ENCODE results near the gene HRNR. TPM values are rescaled to one million over a fixed set of nuclear protein-coding genes. Genes with fewer than 3 reads are reported as not detected.

HRNR gene
- total and polyA plus RNA-seq, 9 donors: not detected

- intact Hi-C loops (cut with DNase I): loop anchor here in 2 of 4 donors (5.0 to 10.0 kb wide), 2 partner anchors 128 to 131 kb away; no protein-coding TSS in a partner anchor
- DNase-seq: peak in 1 of 5 donors; percentile 20
- WGBS, 3 donors: 26 to 37% (median 34%) methylated on average over 8 of the region's 8 CpGs
- no peaks in the 10 kb centered on the region for H3K27me3 ChIP-seq
- TF ChIP-seq CTCF (IDR thresholded peaks at IDR 0.05) (peak in 2 of 3 donors; percentile 23 to 60), POLR2A (IDR thresholded peaks at IDR 0.05) (no peak)
- H3K4me3 ChIP-seq: no peak overlapping the region
- H3K4me1 ChIP-seq (ENCODE audit: insufficient read depth): peaks cover 1% of the 10 kb centered on the region
- H3K36me3 ChIP-seq: no peaks in the 10 kb centered on the region
- no peaks in the 10 kb centered on the region for H3K9me3 ChIP-seq
- no peak overlapping the region for H3K27ac ChIP-seq
Measured at GRCh38 chr1:152185544-152186391, 38.2 kb downstream of the HRNR start.

- no peak for DNase-seq
- TF ChIP-seq EP300 (IDR thresholded peaks at IDR 0.05): no peak
- no peak for TF ChIP-seq POLR2A (IDR thresholded peaks at IDR 0.05)
- TF ChIP-seq CTCF (IDR thresholded peaks at IDR 0.05): no peak
- H3K4me3 ChIP-seq: no peak overlapping the region
- H3K36me3 ChIP-seq: no peaks in the 10 kb centered on the region
- H3K9me3 ChIP-seq: no peaks in the 10 kb centered on the region
- no peaks in the 10 kb centered on the region for H3K27me3 ChIP-seq
- H3K27ac ChIP-seq: no peak overlapping the region
- intact Hi-C loops (cut with DNase I): loop anchor here in 1 of 4 donors (10.0 kb wide), 1 partner anchor 128 kb away; no protein-coding TSS in a partner anchor
- 63 to 68% (median 65%) methylated on average over 2 of the region's 2 CpGs for WGBS, 3 donors
- no peaks in the 10 kb centered on the region for H3K4me1 ChIP-seq (ENCODE audit: insufficient read depth)
Measured at GRCh38 chr1:152182944-152183361, 41.0 kb downstream of the HRNR start.

DNA sequence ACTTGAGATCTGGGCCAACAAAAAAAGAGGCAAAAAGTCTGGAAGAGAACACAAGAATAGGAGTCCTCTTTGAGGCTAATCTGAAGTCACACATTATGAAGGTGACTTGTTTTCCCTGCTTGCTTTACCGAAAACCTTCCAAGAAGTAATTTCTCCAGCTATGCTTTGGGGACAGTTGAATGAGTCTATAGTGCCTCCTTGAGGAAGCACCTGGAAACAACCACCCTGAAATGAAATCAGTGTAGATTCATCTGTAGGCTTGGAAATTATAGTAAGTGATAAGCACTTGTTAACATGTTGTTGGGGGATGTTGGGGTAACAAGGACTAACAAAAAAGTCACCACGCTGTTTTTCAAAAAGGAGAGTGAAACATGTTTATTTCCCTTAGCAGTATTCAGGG is 41.6 kb downstream of the HRNR start:
- H3K27ac ChIP-seq: no peak overlapping the region
- intact Hi-C loops (cut with DNase I): loop anchor here in 1 of 4 donors (10.0 kb wide), 1 partner anchor 128 kb away; no protein-coding TSS in a partner anchor
- no peak for DNase-seq
- H3K4me1 ChIP-seq (ENCODE audit: insufficient read depth): no peaks in the 10 kb centered on the region
- 58 to 77% (median 75%) methylated on average over 2 of the region's 2 CpGs for WGBS, 3 donors
- no peaks in the 10 kb centered on the region for H3K36me3 ChIP-seq
- H3K4me3 ChIP-seq: no peak overlapping the region
- H3K9me3 ChIP-seq: no peaks in the 10 kb centered on the region
- TF ChIP-seq POLR2A (IDR thresholded peaks at IDR 0.05) (no peak), CTCF (IDR thresholded peaks at IDR 0.05) (no peak)
- no peaks in the 10 kb centered on the region for H3K27me3 ChIP-seq

- H3K27ac ChIP-seq: no peak overlapping the region
- WGBS, 3 donors: 67 to 72% (median 67%) methylated on average over 1 of the region's 1 CpG
- intact Hi-C loops (cut with DNase I): no loop called here
Measured at GRCh38 chr1:152179566-152179965, 44.4 kb downstream of the HRNR start.

More at GRCh38 chr1:152179566-152179965, 44.4 kb downstream of the HRNR start:
- H3K9me3 ChIP-seq: no peaks in the 10 kb centered on the region
- TF ChIP-seq EP300 (IDR thresholded peaks at IDR 0.05) (no peak), CTCF (IDR thresholded peaks at IDR 0.05) (no peak), POLR2A (IDR thresholded peaks at IDR 0.05) (no peak)
- no peaks in the 10 kb centered on the region for H3K4me1 ChIP-seq (ENCODE audit: insufficient read depth)
- H3K4me3 ChIP-seq: no peak overlapping the region
- H3K36me3 ChIP-seq: no peaks in the 10 kb centered on the region
- H3K27me3 ChIP-seq: no peaks in the 10 kb centered on the region
- DNase-seq: no peak

Data from ovary (tissue), 9 donors.